Right lobe of liver (tissue), 6 donors: ENCODE data around the gene ROM1. TPM values are rescaled to one million over a fixed set of nuclear protein-coding genes. Genes with fewer than 3 reads are reported as not detected.

Experiments used
- ATAC-seq, 4 donors: fragments of 200-7000 bp; cut with Tn5 transposase; one replicate each; pipeline ENCODE4 v1.9.1; 2020; ENCODE audit warnings: mild to moderate bottlenecking in 4 of 4, moderate library complexity in 4 of 4
- DNase-seq, 3 donors: peaks; one replicate each; pipeline ENCODE4 v3.0.0-alpha.2; 2020
- H3K27ac ChIP-seq, 3 donors: fragments of 200-600 bp; one replicate each; pipeline ENCODE4 v1.8.0; 2022
- H3K27me3 ChIP-seq, 2 donors: fragments of 200-600 bp; one replicate each; pipeline ENCODE4 v1.8.0; 2022
- H3K36me3 ChIP-seq, 4 donors: fragments of 200-600 bp; sonication (generic) in 1 of 4; one replicate each; pipeline versions ENCODE4 v1.5.1 to v1.8.0; 2017 to 2022; ENCODE audit warnings: control low read depth in 1 of 4
- H3K4me1 ChIP-seq, 4 donors: fragments of 200-600 bp; sonication (generic) in 1 of 4; one replicate each; pipeline versions ENCODE4 v1.5.1 to v1.8.0; 2017 to 2022; ENCODE audit warnings: control low read depth in 1 of 4
- H3K4me3 ChIP-seq, 3 donors: fragments of 200-600 bp; one replicate each; pipeline ENCODE4 v1.8.0; 2022
- H3K9me3 ChIP-seq, 4 donors: fragments of 200-600 bp; sonication (generic) in 1 of 4; one replicate each; pipeline versions ENCODE4 v1.5.1 to v1.8.0; 2017 to 2022; ENCODE audit warnings: control low read depth in 1 of 4
- CTCF ChIP-seq, 4 donors: fragments of 200-600 bp in 3 of 4; fragments of 450-650 bp in 1 of 4; IDR thresholded peaks; one replicate each; pipeline versions ENCODE4 v1.5.1 to v1.8.0; 2016 to 2022; ENCODE audit warnings: antibody characterized with exemption in 4 of 4, mild to moderate bottlenecking in 2 of 4
- POLR2A ChIP-seq: fragments of 450-650 bp; IDR thresholded peaks from one replicate; pipeline ENCODE4 v1.6.1; 2017; ENCODE audit warnings: antibody characterized with exemption, mild to moderate bottlenecking
- WGBS: methylation state at CpG from one replicate; pipeline ENCODE4 v1.1.6; 2018; ENCODE audit warnings: low coverage, low lambda C conversion rate; ENCODE audit not compliant: insufficient coverage; ENCODE audit errors: missing lambda C conversion rate; 5-methylcytosine and 5-hydroxymethylcytosine counted together
- intact Hi-C, 2 donors: fragments of 100-400 bp; cut with DNase I; formaldehyde crosslinking; loops; one replicate each; pipeline versions ENCODE4 v1.11.2 to v1.14.1; 2022
- total RNA-seq, 6 experiments: library from RNA; depleted of rRNA in 2 of 6; stranded (reverse); fragments of >200 nt in 2 of 6; fragmentation: NEBNext Ultra II Directional in 3 of 6; extraction: Animal tissue kit (Norgen Biotek cat#: 25700) in 3 of 6; gene quantifications; one replicate each; pipeline versions ENCODE4 v1.1.0 to v1.2.4, GENCODE V29; 2016 to 2023
- donor health status: DM: no; HTN: yes; CAD: no.
- donor health status: DM: no; HTN: no; CAD: no.
- donor health status: DM: no; HTN: no; CAD: no.
- donor health status: DM: no; HTN: yes; CAD: no.
- donor health status: DM: no; HTN: yes; CAD: no.

Gene ROM1
- total RNA-seq, 6 experiments from 2014 or later = 1.1 to 2.9 (median 1.2) TPM

- Histone ChIP-seq H3K27me3 (no peaks in the 10 kb centered on the region), H3K4me1 (peaks cover 0 to 16% (median 8%) of the 10 kb centered on the region in 4 donors), H3K4me3 (peak within 1 kb of the TSS; percentile 80 to 92 (median 88)), H3K36me3 (peaks cover 0 to 23% (median 12%) of the 10 kb centered on the region in 4 donors), H3K27ac (peak within 1 kb of the TSS; percentile 85 to 95 (median 85)), H3K9me3 (no peaks in the 10 kb centered on the region)
- DNase-seq = peak; percentile 96
- TF ChIP-seq POLR2A (peak; percentile 42), CTCF (IDR thresholded peaks at IDR 0.05) (no peak)
- WGBS = under 1% methylated on average over 28 of the region's 83 CpGs
- intact Hi-C loops = no loop called here
- ATAC-seq = peak; percentile 89 to 93 (median 92)
Measured at GRCh38 chr11:62601372-62602140, 11.5 kb upstream of the ROM1 start, which contains the start of gene MTA2. MTA2 (minus strand) TSS chr11:62601865; CDS start chr11:62601450, 415 bp downstream.

GRCh38 chr11:62602141-62603071, 10.7 kb upstream of the ROM1 start:
- intact Hi-C loops = no loop called here

GRCh38 chr11:62603072-62603408, 10.0 kb upstream of the ROM1 start:
- peaks cover 0 to 8% (median 4%) of the 10 kb centered on the region in 4 donors for H3K36me3 ChIP-seq
- no CpG with 5 or more reads among the region's 13 CpGs for WGBS
- H3K4me3 ChIP-seq = no peak overlapping the region
- peaks cover 0 to 28% (median 14%) of the 10 kb centered on the region in 4 donors for H3K4me1 ChIP-seq
- TF ChIP-seq CTCF (IDR thresholded peaks at IDR 0.05) (no peak), POLR2A (no peak)
- DNase-seq (no peak), ATAC-seq (no peak)
- no peak overlapping the region for H3K27ac ChIP-seq
- no peaks in the 10 kb centered on the region for H3K9me3 ChIP-seq
- no peaks in the 10 kb centered on the region for H3K27me3 ChIP-seq
- intact Hi-C loops = no loop called here

More at GRCh38 chr11:62602141-62603071, 10.7 kb upstream of the ROM1 start:
- DNase-seq (peak; percentile 70 to 73 (median 73)), ATAC-seq (peak; percentile 41 to 58 (median 45))
- Histone ChIP-seq H3K9me3 (no peaks in the 10 kb centered on the region), H3K27ac (peak overlapping the region in 2 of 3 donors; percentile 38 to 85), H3K4me1 (peaks cover 0 to 24% (median 12%) of the 10 kb centered on the region in 4 donors), H3K27me3 (no peaks in the 10 kb centered on the region), H3K36me3 (peaks cover 0 to 15% (median 10%) of the 10 kb centered on the region in 4 donors), H3K4me3 (peak overlapping the region; percentile 80 to 92 (median 88))
- WGBS = 0% methylated on average over 7 of the region's 96 CpGs
- TF ChIP-seq CTCF (IDR thresholded peaks at IDR 0.05) (peak in 2 of 4 donors; percentile 9 to 11), POLR2A (no peak)

GRCh38 chr11:62603776-62604299, 9.2 kb upstream of the ROM1 start:
- Histone ChIP-seq H3K36me3 (peaks cover 0 to under 1% (median 0%) of the 10 kb centered on the region in 4 donors), H3K27ac (no peak overlapping the region), H3K4me1 (peaks cover 0 to 28% (median 14%) of the 10 kb centered on the region in 4 donors), H3K9me3 (no peaks in the 10 kb centered on the region), H3K4me3 (no peak overlapping the region), H3K27me3 (no peaks in the 10 kb centered on the region)
- no peak for DNase-seq
- TF ChIP-seq POLR2A (no peak), CTCF (IDR thresholded peaks at IDR 0.05) (no peak)
- ATAC-seq = no peak
- WGBS = 97% methylated on average over 5 of the region's 8 CpGs
- intact Hi-C loops = no loop called here
